T-cell (primary cell): ENCODE results near the gene ASB4. TPM values are rescaled to one million over a fixed set of nuclear protein-coding genes. Genes with fewer than 3 reads are reported as not detected.
"Not testable (repeated sequence)": the region's sequence is repeated elsewhere in the genome, so short reads cannot be mapped to it uniquely, and the experiment has no call there.

Experiments
- ATAC-seq, 4 experiments: fragments of 200-7000 bp in 3 of 4; fragments of 150-1000 bp in 1 of 4; cut with Tn5 transposase; replicated peaks in 1 of 4; 1 replicate in 3 of 4; 2 replicates in 1 of 4; pipeline ENCODE4 v1.10.0; 2021; ENCODE audit warnings: moderate library complexity in 3 of 4, mild to moderate bottlenecking in 2 of 4, moderate number of reproducible peaks in 1 of 4
- CTCF ChIA-PET, 2 donors: fragments of 300-600 bp; sonication (Branson Sonifier 250); formaldehyde crosslinking; loops; one replicate each; lab custom pipeline; 2022; ENCODE audit warnings: antibody characterized with exemption in 2 of 2; lab: Charles Lee
- POLR2A ChIA-PET, 2 donors: fragments of 300-600 bp; sonication (Branson Sonifier 250); formaldehyde crosslinking; loops; one replicate each; lab custom pipeline; 2022; ENCODE audit warnings: antibody characterized with exemption in 2 of 2; lab: Charles Lee
- DNase-seq, 35 experiments: peaks; one replicate each; pipeline versions ENCODE4 v3.0.0 to v3.0.0-alpha.2; 2013 to 2023
- H3K27ac ChIP-seq: one replicate; pipeline ENCODE4 v1.5.1; 2013; ENCODE audit warnings: low read length
- H3K27me3 ChIP-seq, 2 experiments: replicated peaks in 1 of 2; 1 replicate in 1 of 2; 2 replicates in 1 of 2; pipeline versions ENCODE4 v1.6.1 to v1.7.0; 2013; ENCODE audit warnings: low read length in 1 of 2, mixed read lengths in 1 of 2; ENCODE audit not compliant: control insufficient read depth in 2 of 2, insufficient read depth in 2 of 2; ENCODE audit errors: extremely low read depth in 1 of 2
- H3K36me3 ChIP-seq, 2 donors: 1 replicate in 1 of 2; 2 replicates in 1 of 2; pipeline versions ENCODE4 v1.6.1 to v1.7.0; 2013; ENCODE audit warnings: low read length in 1 of 2; ENCODE audit not compliant: control insufficient read depth in 2 of 2, insufficient read depth in 1 of 2; ENCODE audit errors: extremely low read depth in 1 of 2
- H3K4me1 ChIP-seq, 2 experiments: 1 replicate in 1 of 2; 2 replicates in 1 of 2; pipeline versions ENCODE4 v1.6.1 to v1.7.0; 2013; ENCODE audit warnings: low read length in 2 of 2, mixed read lengths in 1 of 2; ENCODE audit not compliant: insufficient read depth in 2 of 2, control insufficient read depth in 1 of 2; ENCODE audit errors: extremely low read depth in 1 of 2
- H3K4me3 ChIP-seq, 2 donors: 1 replicate in 1 of 2; 2 replicates in 1 of 2; pipeline versions ENCODE4 v1.5.1 to v1.7.0; 2013; ENCODE audit warnings: mild to moderate bottlenecking in 2 of 2, low read length in 1 of 2, moderate library complexity in 1 of 2; ENCODE audit not compliant: control insufficient read depth in 1 of 2; ENCODE audit errors: extremely low read depth in 1 of 2
- H3K9me3 ChIP-seq: 2 replicates; pipeline ENCODE4 v1.7.0; 2013
- H3K27ac Mint-ChIP-seq, 2 donors: one replicate each; pipeline ENCODE4 v1.8.0; 2020 to 2021; ENCODE audit warnings: mild to moderate bottlenecking in 2 of 2, mixed read lengths in 2 of 2
- H3K27me3 Mint-ChIP-seq, 2 donors: one replicate each; pipeline ENCODE4 v1.8.0; 2021 to 2022; ENCODE audit warnings: mixed read lengths in 2 of 2
- H3K36me3 Mint-ChIP-seq: one replicate; pipeline ENCODE4 v1.8.0; 2021; ENCODE audit warnings: mixed read lengths
- H3K4me1 Mint-ChIP-seq, 3 donors: one replicate each; pipeline ENCODE4 v1.8.0; 2020 to 2022; ENCODE audit warnings: mixed read lengths in 3 of 3, mild to moderate bottlenecking in 1 of 3
- H3K4me3 Mint-ChIP-seq, 3 donors: one replicate each; pipeline ENCODE4 v1.8.0; 2020 to 2022; ENCODE audit warnings: mild to moderate bottlenecking in 3 of 3, mixed read lengths in 3 of 3, moderate library complexity in 3 of 3
- H3K9me3 Mint-ChIP-seq, 3 donors: one replicate each; pipeline ENCODE4 v1.8.0; 2020 to 2022; ENCODE audit warnings: mixed read lengths in 3 of 3
- WGBS: methylation state at CpG from one replicate; pipeline ENCODE4 v1.1.5; 2013; ENCODE audit warnings: missing lambda C conversion rate; ENCODE audit not compliant: insufficient coverage; 5-methylcytosine and 5-hydroxymethylcytosine counted together
- total RNA-seq, 35 experiments: library from RNA in 6 of 35; stranded (reverse) in 6 of 35; fragments of 120-200 nt in 1 of 35; gene quantifications; one replicate each; pipeline versions ENCODE4 v1.2.1 to v1.2.4 and lab custom pipeline; 2013 to 2026

ASB4 gene
- total RNA-seq, 5 donors from 2014 or later (not counting 1 experiment from before 2014, with no cell fraction given): 0.09 TPM; not detected in 4

DNA sequence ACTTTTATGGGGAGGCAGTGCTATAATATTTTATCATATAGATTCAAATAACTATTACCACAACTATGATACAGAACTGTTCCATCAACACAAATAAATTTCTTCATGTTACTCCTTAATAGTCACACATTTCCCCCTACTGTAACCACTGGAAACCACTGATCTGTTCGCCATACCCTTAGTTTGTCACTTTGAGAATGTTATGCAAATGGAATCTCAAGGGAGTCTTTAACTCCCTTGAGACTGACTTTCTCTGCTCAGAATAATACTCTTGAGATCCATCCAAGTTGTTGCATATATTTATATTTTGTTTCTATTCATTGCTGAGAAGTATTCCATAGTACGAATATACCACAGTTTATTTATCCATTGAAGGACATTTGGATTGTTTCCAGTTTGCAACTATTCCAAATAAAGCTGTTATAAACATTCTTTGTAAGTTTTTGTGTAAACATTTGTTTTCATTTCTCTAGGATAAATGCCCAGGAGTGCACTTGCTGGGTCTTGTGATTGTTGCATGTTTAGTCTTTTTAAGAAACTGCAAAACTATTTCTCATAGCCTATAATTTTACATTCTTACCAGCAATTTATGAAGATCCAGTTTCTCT lies 31.2 kb upstream of the ASB4 start:
- DNase-seq: no peak
- H3K4me3 ChIP-seq: no peak overlapping the region
- WGBS: no CpG with 5 or more reads among the region's 2 CpGs
- ChIA-PET CTCF (no interaction called here), POLR2A (no interaction called here)
- no peak overlapping the region for H3K4me3 Mint-ChIP-seq
- no peak overlapping the region for H3K27ac Mint-ChIP-seq
- H3K4me1 Mint-ChIP-seq: no peaks in the 10 kb centered on the region
- H3K9me3 ChIP-seq: peaks cover 4% of the 10 kb centered on the region
- peaks cover 4 to 12% (median 7%) of the 10 kb centered on the region in 3 donors for H3K9me3 Mint-ChIP-seq
- H3K27ac ChIP-seq: no peak overlapping the region
- ATAC-seq: no peak
- peaks cover 3 to 4% of the 10 kb centered on the region in 2 donors for H3K27me3 Mint-ChIP-seq
- H3K36me3 Mint-ChIP-seq: no peaks in the 10 kb centered on the region
- no peaks in the 10 kb centered on the region for H3K27me3 ChIP-seq
- no peaks in the 10 kb centered on the region for H3K4me1 ChIP-seq
- H3K36me3 ChIP-seq: no peaks in the 10 kb centered on the region

DNA sequence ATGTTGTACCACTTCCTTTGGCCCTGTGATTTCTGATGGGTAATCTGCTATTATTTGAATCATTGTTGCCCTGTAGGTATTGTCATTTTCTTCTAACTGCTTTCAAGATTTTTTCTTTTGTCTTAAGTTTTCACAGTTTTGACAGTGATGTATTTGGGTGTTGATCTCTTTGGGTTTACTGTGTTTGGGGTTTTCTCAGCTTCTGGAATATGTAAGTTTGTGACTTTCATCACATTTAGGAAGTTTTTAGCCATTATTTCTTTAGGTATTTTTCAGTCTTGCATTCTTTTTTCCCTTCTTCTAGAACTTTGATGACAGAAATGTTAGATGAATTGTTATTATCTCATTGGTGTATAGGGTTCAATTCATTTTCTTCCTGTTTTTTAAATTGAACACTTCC lies 27.8 kb upstream of the ASB4 start:
- Histone ChIP-seq H3K36me3 (no peaks in the 10 kb centered on the region), H3K4me1 (no peaks in the 10 kb centered on the region), H3K4me3 (no peak overlapping the region), H3K27me3 (peaks cover 0 to 6% of the 10 kb centered on the region in 2 experiments), H3K27ac (no peak overlapping the region), H3K9me3 (peaks cover 4% of the 10 kb centered on the region)
- no peak for DNase-seq
- H3K4me1 Mint-ChIP-seq: no peaks in the 10 kb centered on the region
- H3K27ac Mint-ChIP-seq: no peak overlapping the region
- peaks cover 4% of the 10 kb centered on the region for H3K36me3 Mint-ChIP-seq
- H3K4me3 Mint-ChIP-seq: no peak overlapping the region
- no peak for ATAC-seq
- CTCF ChIA-PET: no interaction called here
- H3K27me3 Mint-ChIP-seq: peaks cover 15 to 22% of the 10 kb centered on the region in 2 donors
- H3K9me3 Mint-ChIP-seq: peaks cover 12 to 19% (median 17%) of the 10 kb centered on the region in 3 donors
- POLR2A ChIA-PET: no interaction called here

GRCh38 chr7:95460653-95461052 lies 25.1 kb upstream of the ASB4 start:
- H3K4me1 ChIP-seq, H3K27me3 ChIP-seq, CTCF ChIA-PET, H3K36me3 ChIP-seq, H3K4me3 ChIP-seq, H3K4me1 Mint-ChIP-seq, H3K27ac ChIP-seq, H3K27ac Mint-ChIP-seq, POLR2A ChIA-PET, ATAC-seq, H3K4me3 Mint-ChIP-seq, H3K9me3 ChIP-seq, DNase-seq, H3K36me3 Mint-ChIP-seq: not testable (repeated sequence)
- peaks cover 12 to 22% of the 10 kb centered on the region in 2 donors for H3K27me3 Mint-ChIP-seq
- WGBS: 88% methylated on average over 2 of the region's 2 CpGs
- H3K9me3 Mint-ChIP-seq: peaks cover 12 to 19% (median 17%) of the 10 kb centered on the region in 3 donors

- H3K9me3 Mint-ChIP-seq: no peaks in the 10 kb centered on the region
- ChIA-PET POLR2A (no interaction called here), CTCF (interaction anchor here (2.6 kb wide), 2 partner anchors 8 to 9 kb away, joined by 9 to 11 read pairs; no protein-coding TSS in a partner anchor)
- DNase-seq (no peak), ATAC-seq (no peak)
- no peaks in the 10 kb centered on the region for H3K27me3 ChIP-seq
- H3K27ac ChIP-seq: no peak overlapping the region
- no peak overlapping the region for H3K4me3 Mint-ChIP-seq
- peaks cover 6 to 12% of the 10 kb centered on the region in 2 experiments for H3K4me1 ChIP-seq
- no peaks in the 10 kb centered on the region for H3K36me3 Mint-ChIP-seq
- H3K4me1 Mint-ChIP-seq: peaks cover 10 to 14% (median 13%) of the 10 kb centered on the region in 3 donors
- H3K36me3 ChIP-seq: no peaks in the 10 kb centered on the region
- no peak overlapping the region for H3K4me3 ChIP-seq
- no CpG with 5 or more reads among the region's 1 CpG for WGBS
- no peak overlapping the region for H3K27ac Mint-ChIP-seq
- H3K9me3 ChIP-seq: no peaks in the 10 kb centered on the region
- H3K27me3 Mint-ChIP-seq: no peaks in the 10 kb centered on the region
These were observed 17.7 kb upstream of the ASB4 start for GRCh38 chr7:95467912-95468607.

- no peaks in the 10 kb centered on the region for H3K9me3 Mint-ChIP-seq
- ChIA-PET POLR2A (no interaction called here), CTCF (no interaction called here)
- no peak overlapping the region for H3K4me3 ChIP-seq
- no peak overlapping the region for H3K4me3 Mint-ChIP-seq
- no peaks in the 10 kb centered on the region for H3K27me3 ChIP-seq
- ATAC-seq (no peak), DNase-seq (no peak)
- no CpG with 5 or more reads among the region's 1 CpG for WGBS
- no peaks in the 10 kb centered on the region for H3K27me3 Mint-ChIP-seq
- H3K9me3 ChIP-seq: no peaks in the 10 kb centered on the region
- no peaks in the 10 kb centered on the region for H3K36me3 Mint-ChIP-seq
- no peak overlapping the region for H3K27ac ChIP-seq
- peaks cover 6 to 12% of the 10 kb centered on the region in 2 experiments for H3K4me1 ChIP-seq
- peaks cover 10 to 14% (median 13%) of the 10 kb centered on the region in 3 donors for H3K4me1 Mint-ChIP-seq
- no peak overlapping the region for H3K27ac Mint-ChIP-seq
- no peaks in the 10 kb centered on the region for H3K36me3 ChIP-seq
These were observed 16.6 kb upstream of the ASB4 start for GRCh38 chr7:95469187-95469586.

- H3K27me3 ChIP-seq: no peaks in the 10 kb centered on the region
- DNase-seq (no peak), ATAC-seq (no peak)
- H3K36me3 ChIP-seq: no peaks in the 10 kb centered on the region
- no CpG with 5 or more reads among the region's 4 CpGs for WGBS
- no peak overlapping the region for H3K27ac Mint-ChIP-seq
- H3K4me1 ChIP-seq: peaks cover 6 to 12% of the 10 kb centered on the region in 2 experiments
- H3K4me3 Mint-ChIP-seq: no peak overlapping the region
- H3K4me3 ChIP-seq: no peak overlapping the region
- H3K4me1 Mint-ChIP-seq: peaks cover 10 to 14% (median 13%) of the 10 kb centered on the region in 3 donors
- no peaks in the 10 kb centered on the region for H3K36me3 Mint-ChIP-seq
- POLR2A ChIA-PET: no interaction called here
- CTCF ChIA-PET: no interaction called here
- no peaks in the 10 kb centered on the region for H3K9me3 Mint-ChIP-seq
- H3K27me3 Mint-ChIP-seq: no peaks in the 10 kb centered on the region
- no peaks in the 10 kb centered on the region for H3K9me3 ChIP-seq
- no peak overlapping the region for H3K27ac ChIP-seq
These were observed 15.9 kb upstream of the ASB4 start for GRCh38 chr7:95469848-95470247.
